ENCODE results near the gene TMEM200A. TPM values are rescaled to one million over a fixed set of nuclear protein-coding genes. Genes with fewer than 3 reads are reported as not detected.

Gene TMEM200A
- total RNA-seq, 3 donors from 2014 or later, result 4.6 to 6.6 (median 4.8) TPM

- Histone ChIP-seq H3K4me1 (no peaks in the 10 kb centered on the region), H3K9me3 (no peaks in the 10 kb centered on the region), H3K27ac (no peak overlapping the region), H3K36me3 (no peaks in the 10 kb centered on the region), H3K27me3 (no peaks in the 10 kb centered on the region), H3K4me3 (no peak overlapping the region)
- intact Hi-C loops (cut with DNase I; ENCODE audit: low total_unique reads), result no loop called here
- TF ChIP-seq POLR2AphosphoS5 (IDR thresholded peaks at IDR 0.05), result no peak
- no peak for TF ChIP-seq CTCF (IDR thresholded peaks at IDR 0.05)
- no peak for TF ChIP-seq POLR2A (IDR thresholded peaks at IDR 0.05)
- DNase-seq (ENCODE audit: low spot score in 2 of 2), result no peak
Measured at GRCh38 chr6:130409418-130410100, 43.7 kb downstream of the TMEM200A start.

- no peaks in the 10 kb centered on the region for H3K4me1 ChIP-seq
- TF ChIP-seq POLR2A (IDR thresholded peaks at IDR 0.05) (no peak), CTCF (IDR thresholded peaks at IDR 0.05) (no peak), POLR2AphosphoS5 (IDR thresholded peaks at IDR 0.05) (no peak)
- no peak overlapping the region for H3K4me3 ChIP-seq
- no peak overlapping the region for H3K27ac ChIP-seq
- DNase-seq (ENCODE audit: low spot score in 2 of 2), result no peak
- H3K36me3 ChIP-seq, result no peaks in the 10 kb centered on the region
- intact Hi-C loops (cut with DNase I; ENCODE audit: low total_unique reads), result no loop called here
- no peaks in the 10 kb centered on the region for H3K9me3 ChIP-seq
- no peaks in the 10 kb centered on the region for H3K27me3 ChIP-seq
Measured at GRCh38 chr6:130411481-130411880, 45.7 kb downstream of the TMEM200A start.

GRCh38 chr6:130412556-130413290 is 46.9 kb downstream of the TMEM200A start:
- no peaks in the 10 kb centered on the region for H3K27me3 ChIP-seq
- H3K4me1 ChIP-seq, result no peaks in the 10 kb centered on the region
- no peak for DNase-seq (ENCODE audit: low spot score in 2 of 2)
- TF ChIP-seq POLR2A (IDR thresholded peaks at IDR 0.05) (no peak), POLR2AphosphoS5 (IDR thresholded peaks at IDR 0.05) (peak in 1 of 3 donors; percentile 16)
- H3K4me3 ChIP-seq, result no peak overlapping the region
- H3K36me3 ChIP-seq, result no peaks in the 10 kb centered on the region
- intact Hi-C loops (cut with DNase I; ENCODE audit: low total_unique reads), result no loop called here
- H3K27ac ChIP-seq, result peak overlapping the region; percentile 37 to 62
- no peaks in the 10 kb centered on the region for H3K9me3 ChIP-seq

GRCh38 chr6:130417951-130418350 is 52.1 kb downstream of the TMEM200A start:
- Histone ChIP-seq H3K4me3 (no peak overlapping the region), H3K9me3 (no peaks in the 10 kb centered on the region), H3K4me1 (no peaks in the 10 kb centered on the region), H3K27ac (no peak overlapping the region), H3K36me3 (no peaks in the 10 kb centered on the region), H3K27me3 (no peaks in the 10 kb centered on the region)
- TF ChIP-seq CTCF (IDR thresholded peaks at IDR 0.05) (no peak), POLR2A (IDR thresholded peaks at IDR 0.05) (no peak), POLR2AphosphoS5 (IDR thresholded peaks at IDR 0.05) (no peak)
- DNase-seq (ENCODE audit: low spot score in 2 of 2), result no peak
- intact Hi-C loops (cut with DNase I; ENCODE audit: low total_unique reads), result no loop called here

DNA sequence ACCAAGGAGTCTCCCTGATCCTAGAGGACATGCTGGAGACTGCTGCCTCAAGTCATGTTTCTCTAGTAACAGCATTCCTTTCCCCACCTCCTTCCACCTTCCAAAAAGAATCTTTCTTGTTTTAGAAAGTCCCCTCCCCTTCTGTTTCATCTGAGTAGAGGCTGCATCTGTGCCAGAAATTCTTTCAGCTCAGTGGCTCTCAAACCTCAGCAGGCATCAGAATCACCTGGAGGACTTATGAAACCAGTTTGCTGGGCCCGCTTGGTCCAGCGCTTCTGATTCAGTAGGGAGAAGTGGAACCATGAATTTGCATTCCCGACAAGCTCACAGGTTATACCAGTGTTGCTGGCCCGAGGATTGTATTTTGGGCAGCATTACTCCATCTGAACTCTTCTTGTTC is 55.1 kb downstream of the TMEM200A start:
- intact Hi-C loops (cut with DNase I; ENCODE audit: low total_unique reads), result no loop called here
- no peak for DNase-seq (ENCODE audit: low spot score in 2 of 2)
- TF ChIP-seq POLR2AphosphoS5 (IDR thresholded peaks at IDR 0.05), result no peak
- TF ChIP-seq POLR2A (IDR thresholded peaks at IDR 0.05), result no peak

DNA sequence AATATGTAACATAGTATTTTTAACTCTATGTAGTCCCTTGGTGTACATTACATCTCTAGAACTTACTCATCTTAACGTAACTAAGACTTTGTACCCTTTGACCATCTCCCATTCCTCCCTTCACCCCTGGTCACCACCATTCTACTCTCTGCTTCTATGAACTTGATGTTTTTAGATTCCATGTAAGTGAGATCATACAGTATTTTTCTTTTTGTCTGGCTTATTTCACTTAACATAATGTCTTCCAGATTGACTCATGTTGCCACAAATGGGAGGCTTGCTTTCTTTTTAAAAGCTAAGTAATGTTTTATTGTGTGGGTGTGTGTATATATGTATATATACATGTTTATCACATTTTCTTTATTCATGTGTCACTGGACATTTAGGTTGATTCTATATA is 55.8 kb downstream of the TMEM200A start:
- Histone ChIP-seq H3K4me3 (no peak overlapping the region), H3K36me3 (no peaks in the 10 kb centered on the region), H3K9me3 (no peaks in the 10 kb centered on the region), H3K27me3 (no peaks in the 10 kb centered on the region), H3K27ac (no peak overlapping the region), H3K4me1 (no peaks in the 10 kb centered on the region)
- TF ChIP-seq CTCF (IDR thresholded peaks at IDR 0.05) (no peak), POLR2AphosphoS5 (IDR thresholded peaks at IDR 0.05) (no peak), POLR2A (IDR thresholded peaks at IDR 0.05) (no peak)
- intact Hi-C loops (cut with DNase I; ENCODE audit: low total_unique reads), result no loop called here
- DNase-seq (ENCODE audit: low spot score in 2 of 2), result no peak

More for the DNA sequence above, 55.1 kb downstream of the TMEM200A start:
- no peak overlapping the region for H3K4me3 ChIP-seq
- no peaks in the 10 kb centered on the region for H3K4me1 ChIP-seq
- H3K9me3 ChIP-seq, result no peaks in the 10 kb centered on the region
- H3K36me3 ChIP-seq, result no peaks in the 10 kb centered on the region
- H3K27ac ChIP-seq, result no peak overlapping the region
- no peaks in the 10 kb centered on the region for H3K27me3 ChIP-seq
